IPS-18a (cell line): ENCODE results near the gene KNDC1.

Experiments used
- H3K27ac ChIP-seq: one replicate; pipeline ENCODE4 v1.5.1; 2013; ENCODE audit warnings: low read length
- H3K27me3 ChIP-seq: one replicate; pipeline ENCODE4 v1.6.1; 2013; ENCODE audit warnings: mild to moderate bottlenecking, low read length; ENCODE audit not compliant: control insufficient read depth, insufficient read depth
- H3K36me3 ChIP-seq: one replicate; pipeline ENCODE4 v1.6.1; 2013; ENCODE audit warnings: low read depth, low read length; ENCODE audit not compliant: control insufficient read depth
- H3K4me1 ChIP-seq: one replicate; pipeline ENCODE4 v1.6.1; 2013; ENCODE audit warnings: low read depth, low read length; ENCODE audit not compliant: control insufficient read depth
- H3K4me3 ChIP-seq: one replicate; pipeline ENCODE4 v1.5.1; 2013; ENCODE audit warnings: low read length
- H3K9ac ChIP-seq: one replicate; pipeline ENCODE4 v1.6.1; 2013; ENCODE audit warnings: mild to moderate bottlenecking, low read length, moderate library complexity
- H3K9me3 ChIP-seq: one replicate; pipeline ENCODE4 v1.6.1; 2013; ENCODE audit warnings: low read depth, low read length; ENCODE audit not compliant: control insufficient read depth

KNDC1 gene

GRCh38 chr10:133178357-133179127 is 18.5 kb downstream of the KNDC1 start:
- Histone ChIP-seq H3K9ac (no peak overlapping the region), H3K9me3 (no peaks in the 10 kb centered on the region), H3K27ac (no peak overlapping the region), H3K27me3 (no peaks in the 10 kb centered on the region), H3K4me3 (no peak overlapping the region), H3K36me3 (no peaks in the 10 kb centered on the region), H3K4me1 (no peaks in the 10 kb centered on the region)

GRCh38 chr10:133179128-133179520 is 19.1 kb downstream of the KNDC1 start:
- H3K27ac ChIP-seq = no peak overlapping the region
- no peaks in the 10 kb centered on the region for H3K9me3 ChIP-seq
- H3K9ac ChIP-seq = no peak overlapping the region
- no peaks in the 10 kb centered on the region for H3K27me3 ChIP-seq
- no peaks in the 10 kb centered on the region for H3K4me1 ChIP-seq
- H3K36me3 ChIP-seq = no peaks in the 10 kb centered on the region
- no peak overlapping the region for H3K4me3 ChIP-seq

- Histone ChIP-seq H3K9me3 (no peaks in the 10 kb centered on the region), H3K4me1 (no peaks in the 10 kb centered on the region), H3K36me3 (no peaks in the 10 kb centered on the region), H3K4me3 (no peak overlapping the region), H3K27me3 (no peaks in the 10 kb centered on the region), H3K9ac (no peak overlapping the region), H3K27ac (no peak overlapping the region)
These were observed 19.6 kb downstream of the KNDC1 start for GRCh38 chr10:133179651-133180050.

GRCh38 chr10:133180192-133180964 is 20.4 kb downstream of the KNDC1 start:
- no peak overlapping the region for H3K9ac ChIP-seq
- H3K9me3 ChIP-seq = no peaks in the 10 kb centered on the region
- no peak overlapping the region for H3K4me3 ChIP-seq
- H3K27ac ChIP-seq = no peak overlapping the region
- H3K36me3 ChIP-seq = no peaks in the 10 kb centered on the region
- no peaks in the 10 kb centered on the region for H3K27me3 ChIP-seq
- no peaks in the 10 kb centered on the region for H3K4me1 ChIP-seq

GRCh38 chr10:133180965-133181639 is 21.1 kb downstream of the KNDC1 start:
- no peaks in the 10 kb centered on the region for H3K27me3 ChIP-seq
- no peaks in the 10 kb centered on the region for H3K36me3 ChIP-seq
- no peaks in the 10 kb centered on the region for H3K4me1 ChIP-seq
- no peak overlapping the region for H3K4me3 ChIP-seq
- H3K9me3 ChIP-seq = no peaks in the 10 kb centered on the region
- no peak overlapping the region for H3K27ac ChIP-seq
- H3K9ac ChIP-seq = no peak overlapping the region

- H3K4me1 ChIP-seq = no peaks in the 10 kb centered on the region
- H3K36me3 ChIP-seq = no peaks in the 10 kb centered on the region
These were observed 22.2 kb downstream of the KNDC1 start for GRCh38 chr10:133182190-133182589.

GRCh38 chr10:133182791-133183645 is 23.0 kb downstream of the KNDC1 start:
- H3K9me3 ChIP-seq = no peaks in the 10 kb centered on the region
- no peak overlapping the region for H3K9ac ChIP-seq
- no peaks in the 10 kb centered on the region for H3K36me3 ChIP-seq
- H3K27me3 ChIP-seq = no peaks in the 10 kb centered on the region
- H3K4me3 ChIP-seq = no peak overlapping the region
- H3K4me1 ChIP-seq = no peaks in the 10 kb centered on the region
- H3K27ac ChIP-seq = no peak overlapping the region

More at GRCh38 chr10:133182190-133182589, 22.2 kb downstream of the KNDC1 start:
- Histone ChIP-seq H3K9ac (no peak overlapping the region), H3K27ac (no peak overlapping the region), H3K4me3 (no peak overlapping the region), H3K27me3 (no peaks in the 10 kb centered on the region), H3K9me3 (no peaks in the 10 kb centered on the region)

- Histone ChIP-seq H3K36me3 (no peaks in the 10 kb centered on the region), H3K27me3 (no peaks in the 10 kb centered on the region), H3K4me3 (no peak overlapping the region), H3K9me3 (no peaks in the 10 kb centered on the region), H3K9ac (no peak overlapping the region), H3K27ac (no peak overlapping the region), H3K4me1 (no peaks in the 10 kb centered on the region)
These were observed 23.8 kb downstream of the KNDC1 start for GRCh38 chr10:133183646-133184378.

- no peak overlapping the region for H3K27ac ChIP-seq
- no peaks in the 10 kb centered on the region for H3K36me3 ChIP-seq
- H3K4me1 ChIP-seq = no peaks in the 10 kb centered on the region
- H3K9ac ChIP-seq = no peak overlapping the region
- H3K27me3 ChIP-seq = no peaks in the 10 kb centered on the region
- H3K4me3 ChIP-seq = no peak overlapping the region
- H3K9me3 ChIP-seq = no peaks in the 10 kb centered on the region
These were observed 24.7 kb downstream of the KNDC1 start for GRCh38 chr10:133184591-133185244.

- H3K4me3 ChIP-seq = no peak overlapping the region
- H3K9ac ChIP-seq = no peak overlapping the region
- no peaks in the 10 kb centered on the region for H3K36me3 ChIP-seq
- H3K4me1 ChIP-seq = no peaks in the 10 kb centered on the region
- H3K27me3 ChIP-seq = no peaks in the 10 kb centered on the region
- H3K9me3 ChIP-seq = no peaks in the 10 kb centered on the region
- H3K27ac ChIP-seq = no peak overlapping the region
These were observed 25.4 kb downstream of the KNDC1 start for GRCh38 chr10:133185421-133185820.
